Raji (cell line): Measurements from ENCODE around the gene PLXNA1.

ENCODE experiments used
- POLR2A ChIP-seq: IDR thresholded peaks from 2 replicates; pipeline ENCODE4 v1.6.1; 2011; ENCODE audit warnings: low read depth, low read length, control low read depth; ENCODE audit not compliant: insufficient read depth

Gene PLXNA1

GRCh38 chr3:126985132-126985985, 2.4 kb downstream of the PLXNA1 start:
- no peak for TF ChIP-seq POLR2A

- no peak for TF ChIP-seq POLR2A
These were observed 3.1 kb downstream of the PLXNA1 start for GRCh38 chr3:126986001-126986400.

DNA sequence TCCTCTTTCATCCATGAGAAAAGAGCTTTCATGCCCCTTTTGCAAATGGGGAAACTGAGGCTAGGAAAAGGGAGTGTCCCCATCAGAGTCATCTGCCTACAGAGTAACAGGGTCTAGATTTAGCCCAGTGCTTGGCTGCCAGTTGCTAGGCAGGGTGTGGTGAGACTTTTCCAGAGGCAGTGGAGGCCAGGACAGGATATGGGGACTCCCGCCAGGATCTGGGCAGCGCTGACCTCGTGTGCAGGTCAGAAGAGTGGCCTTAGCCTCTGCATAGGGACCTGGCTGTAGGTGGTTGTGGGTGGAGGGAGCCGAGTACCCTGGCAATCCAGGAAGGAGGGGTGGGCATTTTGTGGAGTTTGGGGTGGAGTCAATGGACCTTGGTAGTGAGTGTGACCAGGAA, 4.2 kb downstream of the PLXNA1 start:
- no peak for TF ChIP-seq POLR2A

GRCh38 chr3:126987596-126987995, 4.7 kb downstream of the PLXNA1 start:
- TF ChIP-seq POLR2A: no peak

GRCh38 chr3:126988451-126989021, 5.6 kb downstream of the PLXNA1 start:
- no peak for TF ChIP-seq POLR2A

GRCh38 chr3:126989316-126990023, 6.6 kb downstream of the PLXNA1 start:
- no peak for TF ChIP-seq POLR2A

DNA sequence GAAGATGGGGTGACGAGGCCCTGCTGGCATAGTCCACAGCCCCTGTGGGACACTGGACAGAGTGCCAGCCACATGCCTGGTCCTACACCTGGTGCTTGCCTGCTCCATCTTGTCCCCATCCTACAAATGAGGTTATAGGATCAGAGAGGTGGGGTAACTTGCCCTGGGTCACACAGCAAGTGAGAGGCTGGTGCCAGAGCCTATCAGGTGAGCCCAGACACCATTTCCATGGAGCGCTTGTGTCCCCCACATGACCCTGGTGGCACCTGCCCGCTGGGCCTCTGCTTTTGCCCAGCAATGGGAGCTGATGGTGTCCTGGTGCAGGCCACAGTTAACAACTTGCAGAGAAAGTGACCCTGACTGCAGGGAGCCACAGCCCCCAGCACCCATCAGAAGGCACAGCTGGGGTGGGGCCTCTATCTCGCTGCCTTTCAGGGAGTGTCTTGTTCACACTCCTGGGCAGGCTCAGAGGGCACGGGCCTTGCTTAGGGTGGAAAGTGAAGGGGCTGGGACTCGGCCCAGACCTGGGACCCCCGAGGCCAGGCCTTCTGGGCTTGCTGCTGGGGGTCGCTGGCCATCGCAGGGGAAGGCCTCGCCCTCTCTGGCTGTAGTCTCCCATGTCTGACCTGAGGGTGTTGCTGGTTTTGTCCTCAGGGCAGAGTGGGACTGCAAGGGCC, 7.2 kb downstream of the PLXNA1 start:
- no peak for TF ChIP-seq POLR2A

GRCh38 chr3:126990890-126991289, 8.0 kb downstream of the PLXNA1 start:
- TF ChIP-seq POLR2A: no peak

GRCh38 chr3:126991366-126992200, 8.7 kb downstream of the PLXNA1 start:
- no peak for TF ChIP-seq POLR2A

- no peak for TF ChIP-seq POLR2A
These were observed 9.3 kb downstream of the PLXNA1 start for GRCh38 chr3:126992216-126992615.

DNA sequence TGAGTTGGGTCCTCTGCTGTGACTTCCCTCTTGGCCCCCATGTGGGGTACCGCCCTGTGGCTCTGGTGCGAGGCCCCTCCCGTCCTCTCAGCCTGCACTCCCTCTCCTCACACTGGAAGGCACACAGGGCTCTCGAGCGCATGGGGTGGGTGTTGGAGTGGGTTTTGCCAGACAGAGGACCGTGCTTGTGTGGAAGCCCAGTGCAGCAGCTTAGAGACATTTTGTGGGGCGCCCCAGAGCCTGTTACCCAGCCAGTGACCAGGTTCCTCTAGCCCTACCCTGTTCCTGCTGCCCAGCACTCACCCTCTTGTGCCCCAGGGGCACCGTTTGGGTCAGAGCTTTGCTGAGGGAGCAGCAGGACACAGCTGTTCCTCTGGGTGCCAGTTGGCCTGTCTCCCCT, 9.9 kb downstream of the PLXNA1 start:
- no peak for TF ChIP-seq POLR2A

- TF ChIP-seq POLR2A: no peak
These were observed 10.5 kb downstream of the PLXNA1 start for GRCh38 chr3:126993436-126993835.

- no peak for TF ChIP-seq POLR2A
These were observed 11.8 kb downstream of the PLXNA1 start for GRCh38 chr3:126994661-126995245.

DNA sequence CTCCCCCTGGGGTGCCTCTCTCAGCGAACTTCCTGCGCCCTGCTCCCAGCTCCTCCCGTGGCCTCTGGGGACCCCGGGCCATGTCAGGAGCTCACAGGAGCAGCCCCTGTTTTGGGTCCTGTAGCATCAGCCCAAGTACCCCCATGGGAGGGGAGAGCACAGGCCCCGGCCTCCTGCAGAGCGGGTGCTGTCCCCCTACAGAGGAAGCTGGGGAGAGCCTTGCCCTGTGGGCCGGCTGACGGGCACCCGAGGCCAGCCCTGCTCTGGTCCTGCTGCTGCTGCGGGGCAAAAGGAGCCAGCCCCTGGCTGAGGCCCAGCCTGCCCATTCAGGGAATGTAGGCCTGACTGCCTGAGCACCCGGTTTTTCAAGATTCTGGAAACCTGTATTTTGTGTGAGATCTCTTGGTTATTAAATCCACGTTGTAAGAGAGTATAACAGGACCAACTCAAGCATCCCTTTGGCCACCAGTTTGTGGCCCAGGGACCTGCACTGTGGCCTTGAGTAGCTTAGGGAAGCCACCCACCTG, 12.4 kb downstream of the PLXNA1 start:
- no peak for TF ChIP-seq POLR2A
